Measurements from ENCODE around the gene IGFBPL1.
"Not testable (repeated sequence)": the region's sequence is repeated elsewhere in the genome, so short reads cannot be mapped to it uniquely, and the experiment has no call there.

IGFBPL1 gene, protein sequence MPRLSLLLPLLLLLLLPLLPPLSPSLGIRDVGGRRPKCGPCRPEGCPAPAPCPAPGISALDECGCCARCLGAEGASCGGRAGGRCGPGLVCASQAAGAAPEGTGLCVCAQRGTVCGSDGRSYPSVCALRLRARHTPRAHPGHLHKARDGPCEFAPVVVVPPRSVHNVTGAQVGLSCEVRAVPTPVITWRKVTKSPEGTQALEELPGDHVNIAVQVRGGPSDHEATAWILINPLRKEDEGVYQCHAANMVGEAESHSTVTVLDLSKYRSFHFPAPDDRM

DNA sequence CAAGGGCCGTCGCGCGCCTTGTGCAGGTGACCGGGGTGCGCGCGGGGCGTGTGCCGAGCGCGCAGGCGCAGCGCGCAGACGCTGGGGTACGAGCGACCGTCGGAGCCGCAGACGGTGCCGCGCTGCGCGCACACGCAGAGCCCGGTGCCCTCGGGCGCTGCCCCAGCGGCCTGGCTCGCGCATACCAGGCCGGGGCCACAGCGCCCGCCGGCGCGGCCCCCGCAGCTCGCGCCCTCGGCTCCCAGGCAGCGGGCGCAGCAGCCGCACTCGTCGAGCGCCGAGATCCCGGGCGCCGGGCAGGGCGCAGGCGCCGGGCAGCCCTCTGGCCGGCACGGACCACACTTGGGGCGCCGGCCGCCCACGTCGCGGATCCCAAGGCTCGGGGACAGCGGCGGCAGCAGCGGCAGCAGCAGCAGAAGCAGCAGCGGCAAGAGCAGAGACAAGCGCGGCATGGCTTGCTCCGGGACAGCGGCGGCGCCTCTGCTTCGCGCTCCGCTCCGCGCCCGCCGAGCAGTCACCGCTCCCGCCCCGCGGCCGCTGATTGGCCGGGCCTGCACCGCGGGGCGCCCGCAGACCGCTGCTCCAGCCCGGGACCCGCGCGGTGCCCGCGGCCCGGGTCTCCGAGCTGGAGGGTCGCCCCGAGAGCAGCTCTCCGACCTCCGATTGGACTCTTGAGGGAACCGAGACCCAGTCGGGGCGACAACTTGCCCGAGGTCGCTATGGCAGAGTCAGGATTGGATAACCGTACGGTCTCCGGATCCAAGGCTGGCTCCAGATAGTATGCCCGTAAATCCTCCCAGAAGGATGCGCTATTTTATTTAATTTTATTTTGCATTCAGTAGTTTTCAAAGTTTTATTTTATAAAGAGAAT is at the start of gene IGFBPL1:
Gene IGFBPL1, minus strand, starts transcription at position 482 of the 871 bp plus-strand sequence. Its CDS starts 30 bp downstream, at position 452.
- peak; percentile 34 for DNase-seq

DNA sequence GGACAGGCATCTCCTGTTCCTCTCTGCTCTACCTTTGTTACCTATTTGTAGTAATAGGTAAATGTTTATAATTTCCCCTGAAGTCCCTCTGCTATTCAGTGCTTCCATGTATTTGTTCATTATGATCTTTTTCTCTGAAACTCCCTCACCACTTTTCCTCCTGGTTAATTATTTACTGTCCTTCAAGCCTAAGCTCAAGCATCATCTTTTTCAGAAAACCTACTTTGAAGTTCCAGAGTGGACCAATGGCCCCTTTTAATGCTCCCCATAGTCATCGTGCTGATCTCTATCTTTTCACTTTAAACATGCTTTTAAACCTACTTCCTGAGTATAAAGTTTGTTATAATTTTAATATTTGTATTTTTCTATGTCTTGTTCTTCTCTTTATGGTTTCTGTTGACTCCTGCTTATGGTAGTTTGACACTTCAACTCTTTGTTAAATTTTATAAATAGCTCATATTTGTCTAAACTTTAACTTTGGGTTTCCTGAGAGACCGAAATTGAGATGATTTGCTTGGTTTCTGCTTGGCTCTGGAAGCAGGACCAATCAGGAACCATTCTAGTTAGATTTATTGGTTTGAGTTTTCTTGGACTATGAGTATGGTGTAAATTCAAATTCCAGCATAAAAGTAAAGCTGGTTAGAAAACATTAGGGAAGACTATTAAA is 48.5 kb upstream of the IGFBPL1 start:
- DNase-seq: not testable (repeated sequence)

DNA sequence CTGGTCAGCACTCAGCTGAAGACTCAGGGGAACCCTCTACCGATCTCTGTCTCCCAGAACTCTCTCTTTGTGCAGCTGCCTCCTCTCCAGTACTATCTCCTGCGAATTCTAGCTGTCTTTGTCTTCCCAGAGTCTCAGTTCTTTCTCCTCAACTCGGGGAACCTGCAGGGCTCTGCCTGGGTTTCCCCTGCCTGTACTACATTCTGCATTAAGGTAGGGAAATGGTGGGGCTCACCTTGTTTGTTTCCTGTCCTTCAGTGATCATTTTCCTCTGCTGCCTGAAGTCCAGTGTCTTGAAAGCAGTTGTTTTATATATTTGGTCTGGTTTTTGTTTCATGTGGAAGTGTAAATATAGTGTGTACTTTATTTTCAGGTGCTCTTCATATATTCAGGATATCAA is 43.1 kb upstream of the IGFBPL1 start:
- no peak for DNase-seq

DNA sequence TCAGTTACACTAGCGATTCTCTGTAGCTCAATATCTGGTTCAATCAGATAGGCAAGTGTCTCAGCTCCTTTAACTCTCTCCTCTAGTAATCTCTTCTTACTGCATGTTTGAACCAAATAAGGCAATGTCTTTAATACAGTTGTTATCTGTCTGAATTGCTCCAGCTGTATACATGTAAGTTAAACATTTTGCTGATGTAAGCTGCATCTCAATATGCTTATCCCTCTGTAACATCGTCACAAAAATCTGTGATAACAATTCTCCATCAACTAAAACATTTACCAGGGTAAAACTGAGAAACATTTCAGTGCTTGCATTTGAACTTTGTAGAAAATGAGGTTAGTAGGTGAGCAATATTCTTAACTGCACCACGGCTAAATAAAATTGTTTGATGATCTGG is 29.6 kb upstream of the IGFBPL1 start:
- DNase-seq: no peak

DNA sequence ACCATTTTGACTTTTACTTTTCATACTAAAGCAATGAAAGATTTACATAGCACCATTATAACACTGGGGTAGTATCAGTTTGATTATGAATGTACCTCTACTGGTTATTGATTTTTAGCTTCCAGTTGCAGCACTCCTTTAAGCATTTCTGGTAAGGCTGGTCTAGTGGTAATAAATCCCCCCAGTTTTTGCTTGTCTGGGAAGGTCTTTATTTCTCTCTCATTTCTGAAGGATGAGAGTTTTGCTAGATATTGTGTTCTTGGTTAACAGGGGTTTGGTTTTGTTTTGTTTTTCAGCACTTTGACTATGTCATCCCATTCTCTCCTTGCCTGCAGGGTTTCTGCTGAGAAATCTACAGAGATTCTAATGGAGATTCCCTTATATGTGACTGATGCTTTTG is 26.9 kb upstream of the IGFBPL1 start:
- DNase-seq: no peak

DNA sequence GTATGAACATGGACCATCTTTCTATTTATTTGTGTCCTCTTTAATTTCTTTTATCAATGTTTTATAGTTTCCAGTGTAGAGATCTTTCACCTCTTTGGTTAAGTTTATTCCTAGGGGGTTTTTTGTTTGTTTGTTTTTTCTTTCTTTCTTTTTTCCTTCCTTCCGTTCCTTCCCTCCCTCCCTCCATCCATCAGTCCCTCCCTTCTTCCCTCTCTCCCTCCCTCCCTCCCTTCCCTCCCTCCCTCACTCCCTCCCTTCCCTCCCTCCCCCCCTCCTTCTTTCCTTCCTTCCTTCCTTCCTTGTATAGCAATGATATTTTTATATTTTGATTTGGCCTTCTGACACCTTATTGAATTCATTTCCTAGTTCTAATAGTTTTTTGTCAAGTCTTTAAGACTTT is 23.4 kb upstream of the IGFBPL1 start:
- DNase-seq: no peak

DNA sequence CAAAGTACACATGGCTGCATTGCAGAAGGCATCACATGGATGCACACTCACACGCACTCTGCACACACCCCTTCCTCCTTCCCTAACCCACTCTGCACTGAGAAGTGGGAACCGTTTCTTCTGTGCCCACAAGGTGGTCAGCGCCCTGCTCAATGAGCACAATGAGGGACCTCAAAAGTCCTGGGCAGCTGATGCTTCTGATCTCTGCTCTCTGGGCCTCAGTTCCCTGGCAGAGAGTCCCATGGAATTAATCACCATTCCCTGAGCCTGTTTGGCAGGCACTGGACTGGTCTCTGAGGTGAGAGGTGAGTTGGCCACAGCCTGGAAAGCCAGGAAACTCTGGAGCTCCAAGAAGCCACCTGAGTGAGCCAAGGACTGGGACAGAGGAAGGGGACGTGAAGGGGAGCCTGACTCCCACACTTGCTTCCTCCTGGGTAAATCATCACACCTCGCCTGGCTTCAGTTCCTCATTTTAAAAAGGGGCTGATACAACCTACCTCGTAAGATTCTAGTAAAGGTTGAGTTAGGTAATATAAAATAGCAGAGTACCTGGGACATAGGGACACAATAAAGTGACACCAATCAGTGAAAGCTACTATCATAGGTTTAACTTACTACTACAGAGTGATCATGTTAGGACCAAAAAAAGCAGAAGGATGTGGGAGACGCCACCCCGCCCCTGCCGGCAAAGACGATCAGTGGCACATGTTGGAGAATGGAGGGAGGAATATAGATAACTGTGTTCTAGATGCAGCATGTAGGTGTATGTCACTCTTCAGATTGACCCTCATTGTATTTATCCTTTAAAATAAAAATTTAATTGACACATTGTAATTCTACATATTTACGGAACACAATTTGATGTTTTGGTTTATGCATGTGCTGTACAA is 21.1 kb upstream of the IGFBPL1 start:
- DNase-seq: no peak

DNA sequence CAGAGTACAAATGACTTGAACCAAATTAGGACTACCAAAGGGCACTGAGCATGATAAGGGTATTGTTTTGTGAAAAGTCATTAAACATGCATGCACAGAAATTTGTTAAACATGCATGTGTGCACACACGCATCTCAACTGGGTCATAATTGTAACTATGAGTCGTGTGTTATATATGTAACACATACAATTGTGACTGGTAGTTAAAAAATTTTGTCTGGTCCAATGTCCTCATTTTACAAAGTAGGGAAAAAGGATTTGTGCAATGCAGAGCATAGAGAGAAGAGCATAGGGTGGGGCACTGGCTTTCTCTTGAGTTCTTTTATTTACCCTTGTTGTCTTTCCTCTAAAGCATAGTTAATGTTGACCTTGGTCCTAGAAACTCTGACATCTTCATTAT is 19.3 kb upstream of the IGFBPL1 start:
- peak; percentile 40 for DNase-seq

DNA sequence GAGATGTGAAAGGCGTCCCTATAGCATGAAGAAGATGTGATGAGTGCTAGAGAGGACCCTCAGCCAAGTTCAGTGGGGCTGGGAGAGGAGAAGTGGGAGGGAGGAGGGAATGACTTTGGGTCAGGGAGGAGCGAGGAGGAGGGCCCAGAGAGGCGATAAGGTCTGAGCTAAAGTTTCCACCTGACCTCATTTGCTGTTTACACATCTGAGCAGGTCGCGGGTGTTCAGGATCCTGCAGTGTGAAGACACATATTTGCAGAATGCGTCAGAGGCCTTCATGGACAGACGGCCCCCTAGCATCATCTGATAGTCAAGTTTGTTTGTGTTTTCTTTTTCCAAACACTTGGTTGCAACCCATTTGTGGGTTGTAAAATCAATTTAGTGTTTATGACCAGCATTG is 18.9 kb upstream of the IGFBPL1 start:
- peak; percentile 69 for DNase-seq

DNA sequence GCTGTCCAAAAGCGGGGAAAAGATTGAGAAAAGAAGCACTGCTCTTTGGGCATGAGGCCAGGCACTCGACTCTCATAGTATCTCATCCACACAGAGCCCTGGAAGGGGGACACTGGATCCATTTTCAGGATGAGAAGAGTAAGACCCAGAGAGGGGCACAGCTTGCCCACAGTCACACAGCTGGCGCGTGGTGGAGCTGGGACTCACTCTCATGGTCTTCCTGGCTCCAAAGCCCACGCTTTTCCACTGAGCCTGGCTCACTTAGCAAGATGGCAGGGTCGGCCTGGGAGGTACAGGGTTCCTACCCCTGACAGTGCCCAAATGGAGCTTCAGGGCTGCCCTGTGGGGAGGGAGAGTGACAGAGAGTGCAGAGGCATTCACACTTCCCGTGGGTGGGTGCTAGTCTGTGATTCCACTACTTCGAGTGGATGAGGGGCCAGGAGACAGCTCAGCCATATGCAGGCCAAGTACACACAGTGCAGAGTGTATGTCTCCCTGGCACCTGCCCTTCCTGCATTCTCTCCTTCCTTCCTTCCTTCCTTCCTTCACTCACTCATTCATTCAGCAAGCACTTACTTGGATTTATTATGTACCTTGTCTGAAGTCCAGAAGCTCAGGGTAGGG is 18.3 kb upstream of the IGFBPL1 start:
- DNase-seq: no peak

DNA sequence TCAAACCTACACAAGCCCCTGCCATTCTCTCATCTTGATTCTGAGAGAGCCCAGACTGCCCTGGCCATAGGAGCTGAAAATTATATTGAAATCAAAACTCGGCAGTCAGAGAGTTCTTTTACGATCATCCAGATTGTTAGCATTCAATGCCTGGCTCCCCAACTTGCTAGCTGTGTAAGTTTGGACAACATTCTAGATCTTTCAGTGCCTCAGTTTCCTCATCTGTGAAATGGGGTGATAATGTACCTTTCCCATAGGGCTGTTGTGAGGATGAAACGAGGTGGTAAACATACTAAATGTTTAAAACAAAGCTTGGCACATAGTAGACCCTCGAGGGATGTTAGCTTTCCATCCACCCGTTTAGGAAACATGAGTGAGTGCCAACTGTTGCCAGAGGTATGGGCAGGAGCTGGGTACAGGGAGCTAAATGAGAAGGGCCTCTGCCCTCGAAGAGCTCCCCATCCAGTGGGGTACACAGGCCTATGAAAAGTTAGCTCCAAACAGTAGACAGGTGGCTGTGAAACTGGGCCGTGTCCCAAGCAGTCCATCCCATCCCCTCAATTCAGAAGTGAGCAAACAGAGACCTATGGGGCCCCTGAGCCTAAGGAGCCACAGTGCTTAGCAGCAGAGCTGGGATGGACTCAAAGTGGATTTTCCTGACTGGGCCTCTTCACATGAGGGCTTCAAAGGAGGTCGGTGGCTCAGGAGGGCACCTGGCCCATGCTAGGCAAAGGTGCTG is 17.3 kb upstream of the IGFBPL1 start:
- no peak for DNase-seq

DNA sequence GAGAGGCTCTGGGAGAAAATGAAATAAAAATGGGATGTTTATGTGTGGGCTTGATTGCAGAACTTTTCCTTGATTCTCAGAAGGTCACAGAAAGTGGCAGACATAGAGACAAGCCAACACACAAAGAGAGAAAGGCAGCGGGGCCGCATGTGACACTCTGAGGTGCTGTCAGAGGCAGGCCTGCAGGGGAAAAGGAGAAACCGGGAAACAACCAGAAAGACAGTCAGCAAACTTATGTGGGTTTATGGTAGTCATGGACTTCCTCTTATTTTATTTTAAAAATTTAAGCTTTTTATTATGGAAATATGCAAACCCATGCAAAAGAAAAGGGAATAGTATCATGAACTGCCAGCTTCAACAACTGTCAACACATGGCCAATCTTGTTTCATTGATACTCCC is 16.3 kb upstream of the IGFBPL1 start:
- no peak for DNase-seq

DNA sequence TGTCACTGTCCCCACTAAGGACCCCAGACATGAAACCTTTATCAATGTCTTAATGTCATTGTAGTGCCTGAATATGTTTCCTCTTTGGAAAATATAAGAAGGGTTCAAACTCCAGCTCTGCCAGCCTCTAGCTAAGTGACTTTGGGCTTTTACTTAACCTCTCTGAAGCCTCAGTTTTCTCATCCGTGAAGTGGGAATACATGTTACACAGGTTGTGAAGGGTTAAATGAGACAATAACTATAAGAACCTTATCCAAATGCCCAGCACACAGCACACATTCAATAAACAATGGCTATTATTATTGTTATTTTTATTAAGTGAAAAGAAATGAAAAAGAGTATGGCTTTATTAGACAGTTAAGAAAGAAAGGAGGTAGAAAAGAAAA is 15.7 kb upstream of the IGFBPL1 start:
- no peak for DNase-seq

DNA sequence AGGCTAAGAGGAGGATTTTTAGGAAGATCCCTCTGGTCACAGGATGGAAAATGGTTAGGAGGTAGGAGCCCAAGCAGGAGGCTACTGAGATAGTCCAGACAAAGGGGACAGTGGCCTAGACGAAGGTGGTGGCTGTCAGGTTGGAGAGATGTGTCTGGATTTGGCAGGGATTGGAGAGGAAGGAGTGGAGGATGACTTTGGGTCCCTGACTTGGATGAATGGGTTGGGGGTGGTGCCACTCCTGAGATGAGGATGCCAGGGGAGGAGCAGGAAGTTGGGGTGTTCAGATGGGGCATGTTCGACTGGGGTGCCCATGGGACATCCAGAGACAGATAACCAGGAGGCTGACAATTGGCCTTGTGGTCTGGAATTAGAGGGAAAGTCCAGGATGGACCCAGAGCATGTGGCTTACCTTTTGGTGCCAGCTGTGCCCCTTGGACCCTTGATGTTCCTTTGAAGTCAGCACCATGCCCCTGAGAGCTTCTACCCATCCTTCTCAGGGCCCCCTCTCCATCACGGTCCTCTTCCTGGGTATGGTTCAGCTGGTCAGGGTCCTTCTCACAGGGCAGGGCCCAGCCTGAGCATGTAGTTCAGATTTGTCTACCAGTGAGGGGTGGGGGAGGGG is 15.1 kb upstream of the IGFBPL1 start:
- DNase-seq: no peak

DNA sequence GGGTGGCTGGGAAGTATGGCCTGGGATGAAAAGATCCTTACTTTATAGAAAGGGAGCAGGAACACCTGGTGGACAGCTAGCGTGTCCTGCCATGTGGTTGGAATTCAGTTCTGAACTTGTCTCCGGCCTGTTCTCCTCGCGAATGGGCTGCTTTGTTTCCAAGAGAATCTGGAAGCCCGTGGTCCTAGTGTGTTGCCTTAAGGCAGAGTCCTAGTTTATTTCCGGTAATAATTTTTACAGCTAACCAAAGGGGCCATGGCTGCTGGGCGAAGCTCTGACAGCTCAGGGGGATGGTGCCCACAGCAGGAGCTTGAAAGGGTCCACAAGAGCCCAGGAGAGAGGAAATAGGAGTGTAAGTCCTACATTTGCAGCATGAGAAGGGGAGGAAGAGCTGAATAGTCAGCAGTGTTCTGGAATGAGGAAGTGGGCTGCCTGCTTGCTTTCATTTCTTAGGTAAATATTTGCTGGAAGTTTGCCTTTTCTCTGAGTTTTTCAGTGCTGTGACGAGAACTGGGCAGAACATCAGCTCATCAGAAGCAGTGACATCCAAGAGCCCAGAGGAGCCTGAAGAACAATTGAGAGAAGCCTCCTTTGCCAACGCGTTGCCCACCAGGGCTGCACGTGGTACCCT is 13.1 kb upstream of the IGFBPL1 start:
- peak; percentile 62 for DNase-seq

DNA sequence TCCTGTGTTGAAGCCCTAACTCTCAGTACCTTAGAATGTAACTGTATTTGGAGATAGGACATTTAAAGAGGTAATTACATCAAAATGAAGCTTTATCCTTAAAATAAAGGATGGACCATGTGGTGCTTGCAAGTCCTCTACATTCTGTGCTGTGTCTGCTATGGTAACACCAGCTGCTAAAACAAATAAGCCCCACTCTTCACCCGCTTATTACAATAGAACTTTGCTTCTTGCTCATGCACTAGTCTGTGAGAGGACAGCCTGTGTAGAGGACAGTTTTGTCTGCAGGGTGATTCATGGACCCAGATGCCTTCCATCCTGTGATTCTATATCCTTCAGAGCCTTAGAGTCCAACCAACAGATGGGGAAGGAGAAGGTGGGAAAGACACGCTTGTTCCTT is 12.5 kb upstream of the IGFBPL1 start:
- DNase-seq: no peak

DNA sequence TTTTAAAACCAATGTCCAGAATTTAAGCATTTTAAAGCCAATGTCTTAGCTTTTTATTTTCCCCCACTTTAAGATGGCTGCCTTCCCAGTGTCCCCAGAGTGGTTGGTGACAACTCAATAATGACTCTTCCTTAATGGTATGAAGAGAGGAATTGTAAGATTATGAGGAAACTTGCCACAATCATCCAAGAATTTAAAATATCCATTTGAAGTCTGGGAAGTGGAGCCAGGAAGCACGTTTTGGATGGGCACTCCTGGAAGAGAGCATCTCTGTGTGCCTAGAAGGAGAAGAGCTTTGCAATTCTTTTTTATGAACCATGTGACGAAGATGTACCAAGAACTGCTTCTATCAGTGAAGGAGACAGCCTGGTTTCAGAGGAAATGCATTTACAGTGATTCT is 11.3 kb upstream of the IGFBPL1 start:
- DNase-seq: peak; percentile 69

DNA sequence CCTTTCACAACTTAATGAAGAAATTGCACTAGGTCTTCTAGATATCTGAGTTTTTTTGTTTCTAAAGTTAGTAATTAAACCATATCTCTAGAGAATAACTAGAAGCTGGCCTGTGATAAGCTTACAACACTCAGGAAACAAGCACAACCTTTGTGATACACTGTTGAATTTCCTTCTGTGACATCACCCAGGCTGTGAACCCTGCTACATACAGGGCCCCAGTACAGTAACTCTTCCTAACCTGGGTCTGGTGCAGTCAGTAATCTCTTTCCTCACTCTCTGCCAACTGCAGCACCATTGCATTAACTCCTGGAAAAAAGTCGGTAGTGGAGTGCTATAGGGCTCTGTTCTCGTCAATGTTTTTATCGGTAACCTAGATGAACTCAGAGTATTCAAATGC is 10.6 kb upstream of the IGFBPL1 start:
- DNase-seq: no peak

DNA sequence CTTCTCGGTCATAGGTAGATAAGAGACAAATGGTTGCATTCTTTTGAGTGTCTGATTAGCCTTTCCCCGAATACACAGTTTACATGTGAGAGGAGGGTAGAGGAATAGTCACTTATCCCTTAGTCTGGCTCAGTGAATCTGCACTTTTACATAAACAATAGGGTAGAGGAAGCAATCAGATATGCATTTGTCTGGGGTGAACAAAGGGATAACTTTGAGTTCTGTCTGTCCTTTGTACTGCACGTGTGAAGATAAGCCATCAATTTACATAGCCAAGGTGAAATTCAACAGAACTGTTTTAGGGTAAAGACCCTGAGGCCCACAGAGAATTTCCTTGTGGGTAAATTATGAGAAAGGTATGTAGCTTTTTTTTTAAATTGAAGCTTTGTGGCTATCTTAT is 10.1 kb upstream of the IGFBPL1 start:
- DNase-seq: no peak

DNA sequence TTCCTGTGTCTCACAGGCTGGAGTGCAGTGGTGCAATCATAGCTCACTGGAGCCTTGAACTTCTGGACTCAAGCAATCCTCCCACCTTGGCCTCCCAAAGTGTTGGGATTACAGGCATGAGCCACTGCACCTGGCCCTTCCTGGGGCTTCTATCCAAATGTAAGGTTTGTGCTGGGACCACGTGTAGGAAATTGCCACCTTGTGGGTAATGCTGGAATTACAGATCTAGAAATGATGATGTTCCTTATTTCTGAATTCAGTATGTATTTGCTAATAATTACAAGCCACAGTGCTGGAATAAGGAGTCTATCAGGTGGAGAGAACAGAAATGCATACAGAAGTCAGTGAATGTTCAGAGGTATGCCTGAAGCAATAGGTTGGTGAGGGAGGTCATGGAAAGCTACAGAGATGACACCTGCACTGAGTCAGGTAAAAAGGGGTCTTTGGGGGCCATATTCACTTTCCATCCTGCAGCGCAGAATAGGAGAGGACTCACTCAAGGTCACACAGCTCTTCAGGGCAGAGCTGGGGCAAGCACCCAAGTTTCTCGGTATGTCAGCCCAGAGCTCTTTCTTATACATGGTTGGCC is 8.8 kb upstream of the IGFBPL1 start:
- peak; percentile 37 for DNase-seq

Measured in EL (cell line).